Left ventricle myocardium superior (tissue), 1 donor: ENCODE measurements around the gene GABRA6. TPM values are rescaled to one million over a fixed set of nuclear protein-coding genes. Genes with fewer than 3 reads are reported as not detected.

Source experiments
- ATAC-seq: fragments of 200-7000 bp; cut with Tn5 transposase; one replicate; pipeline ENCODE4 v1.9.1; 2020; ENCODE audit warnings: mild to moderate bottlenecking, moderate library complexity
- DNase-seq: peaks from one replicate; pipeline ENCODE4 v3.0.0-alpha.2; 2020
- intact Hi-C: fragments of 100-400 bp; cut with micrococcal nuclease; formaldehyde crosslinking; loops from one replicate; pipeline ENCODE4 v1.11.0; 2022
- total RNA-seq: library from RNA; stranded (reverse); fragmentation: NEBNext Ultra II Directional; extraction: Animal tissue kit (Norgen Biotek cat#: 25700); gene quantifications from one replicate; pipeline ENCODE4 v1.2.1, GENCODE V29; 2021
- donor health status: DM: no; HTN: yes; CAD: no; lungs with severe emphysema.

GABRA6 gene
- total RNA-seq, 1 donor from 2014 or later, result not detected

GRCh38 chr5:161744276-161744675 lies 58.8 kb downstream of the GABRA6 start:
- intact Hi-C loops, result no loop called here
- DNase-seq (no peak), ATAC-seq (no peak)

GRCh38 chr5:161745392-161745791 lies 59.9 kb downstream of the GABRA6 start:
- intact Hi-C loops, result no loop called here
- DNase-seq (no peak), ATAC-seq (no peak)

GRCh38 chr5:161751265-161751664 lies 65.7 kb downstream of the GABRA6 start:
- ATAC-seq, result no peak
- DNase-seq, result no peak
- intact Hi-C loops, result no loop called here

Other genes with a start within 250 kb of the GABRA6 start
- gene GABRB2, start 139.0 kb upstream of the GABRA6 start, total RNA-seq, result 0.25 TPM
- not detected for gene GABRA1, start 162.4 kb downstream of the GABRA6 start, total RNA-seq